Activated CD8-positive, alpha-beta T cell treated with anti-CD3 and anti-CD28 coated beads for 36 hours (primary cell): ENCODE data around the gene GIPR. TPM values are rescaled to one million over a fixed set of nuclear protein-coding genes. Genes with fewer than 3 reads are reported as not detected.

Experiments
- ATAC-seq: fragments of 200-7000 bp; cut with Tn5 transposase; one replicate; pipeline ENCODE4 v1.10.0; 2021; ENCODE audit warnings: mild to moderate bottlenecking, moderate library complexity
- CTCF ChIA-PET: fragments of 350-600 bp; sonication (Branson Sonifier 250); formaldehyde crosslinking; loops from one replicate; lab custom pipeline; 2021; ENCODE audit warnings: antibody characterized with exemption; lab: Charles Lee
- POLR2A ChIA-PET: fragments of 350-600 bp; sonication (Branson Sonifier 250); formaldehyde crosslinking; loops from one replicate; lab custom pipeline; 2021; ENCODE audit warnings: antibody characterized with exemption; lab: Charles Lee
- DNase-seq: peaks from one replicate; pipeline ENCODE4 v3.0.0-alpha.2; 2020
- H3K27ac Mint-ChIP-seq: one replicate; pipeline ENCODE4 v1.8.0; 2021; ENCODE audit warnings: mild to moderate bottlenecking, mixed read lengths
- H3K27me3 Mint-ChIP-seq: one replicate; pipeline ENCODE4 v1.8.0; 2021; ENCODE audit warnings: mixed read lengths
- H3K36me3 Mint-ChIP-seq: one replicate; pipeline ENCODE4 v1.8.0; 2021; ENCODE audit warnings: low read depth, mixed read lengths
- H3K4me1 Mint-ChIP-seq: one replicate; pipeline ENCODE4 v1.8.0; 2021; ENCODE audit warnings: low read depth, mixed read lengths
- H3K4me3 Mint-ChIP-seq: one replicate; pipeline ENCODE4 v1.8.0; 2021; ENCODE audit warnings: mild to moderate bottlenecking, moderate library complexity, mixed read lengths
- H3K9me3 Mint-ChIP-seq: one replicate; pipeline ENCODE4 v1.8.0; 2021; ENCODE audit warnings: mixed read lengths
- intact Hi-C: fragments of 100-400 bp; cut with micrococcal nuclease; formaldehyde crosslinking; loops from one replicate; pipeline ENCODE4 v1.10.0; 2022
- total RNA-seq, 2 experiments: library from RNA; stranded (reverse); gene quantifications; one replicate each; pipeline ENCODE4 v1.2.3, GENCODE V29; 2021
- TF ChIP-seq, protein P1 (sequence below): fragments of 200-600 bp; IDR thresholded peaks from one replicate; pipeline ENCODE4 v1.8.0; 2022; ENCODE audit warnings: antibody characterized with exemption, mild to moderate bottlenecking

Gene GIPR
- total RNA-seq, 2 experiments from 2014 or later: 5.9 to 6.8 TPM

GRCh38 chr19:45643024-45643926 is 24.7 kb upstream of the GIPR start:
- Mint-ChIP-seq H3K27me3 (peaks cover 3% of the 10 kb centered on the region), H3K27ac (peak overlapping the region; percentile 99), H3K9me3 (peaks cover 2% of the 10 kb centered on the region), H3K4me1 (peaks cover 49% of the 10 kb centered on the region), H3K4me3 (peak overlapping the region; percentile 92), H3K36me3 (peaks cover 20% of the 10 kb centered on the region)
- ChIA-PET CTCF (interaction anchor here (0.6 to 4.7 kb wide), 25 partner anchors 14 to 204 kb away, joined by 3 to 29 read pairs (median 5); partner anchors contain the start of genes FBXO46, GIPR, QPCTL and SNRPD2), POLR2A (interaction anchor here (0.6 to 5.8 kb wide), 16 partner anchors 9 to 204 kb away, joined by 3 to 30 read pairs (median 4); partner anchors contain the start of genes OPA3, QPCTL and SNRPD2)
- ATAC-seq: peak; percentile 41
- intact Hi-C loops: loop anchor here (5.0 kb wide), 2 partner anchors 46 to 136 kb away; partner anchors contain the start of gene VASP
- TF ChIP-seq, protein P1, sequence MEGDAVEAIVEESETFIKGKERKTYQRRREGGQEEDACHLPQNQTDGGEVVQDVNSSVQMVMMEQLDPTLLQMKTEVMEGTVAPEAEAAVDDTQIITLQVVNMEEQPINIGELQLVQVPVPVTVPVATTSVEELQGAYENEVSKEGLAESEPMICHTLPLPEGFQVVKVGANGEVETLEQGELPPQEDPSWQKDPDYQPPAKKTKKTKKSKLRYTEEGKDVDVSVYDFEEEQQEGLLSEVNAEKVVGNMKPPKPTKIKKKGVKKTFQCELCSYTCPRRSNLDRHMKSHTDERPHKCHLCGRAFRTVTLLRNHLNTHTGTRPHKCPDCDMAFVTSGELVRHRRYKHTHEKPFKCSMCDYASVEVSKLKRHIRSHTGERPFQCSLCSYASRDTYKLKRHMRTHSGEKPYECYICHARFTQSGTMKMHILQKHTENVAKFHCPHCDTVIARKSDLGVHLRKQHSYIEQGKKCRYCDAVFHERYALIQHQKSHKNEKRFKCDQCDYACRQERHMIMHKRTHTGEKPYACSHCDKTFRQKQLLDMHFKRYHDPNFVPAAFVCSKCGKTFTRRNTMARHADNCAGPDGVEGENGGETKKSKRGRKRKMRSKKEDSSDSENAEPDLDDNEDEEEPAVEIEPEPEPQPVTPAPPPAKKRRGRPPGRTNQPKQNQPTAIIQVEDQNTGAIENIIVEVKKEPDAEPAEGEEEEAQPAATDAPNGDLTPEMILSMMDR: peak; percentile 99
- peak; percentile 97 for DNase-seq

- Mint-ChIP-seq H3K4me3 (peak overlapping the region; percentile 92), H3K36me3 (peaks cover 14% of the 10 kb centered on the region), H3K4me1 (peaks cover 42% of the 10 kb centered on the region), H3K9me3 (peaks cover 2% of the 10 kb centered on the region), H3K27me3 (peaks cover 3% of the 10 kb centered on the region), H3K27ac (no peak overlapping the region)
- DNase-seq: peak; percentile 21
- TF ChIP-seq, protein P1: no peak
- no peak for ATAC-seq
- CTCF ChIA-PET: interaction anchor here (0.6 to 4.7 kb wide), 12 partner anchors 15 to 205 kb away, joined by 3 to 29 read pairs (median 4); no protein-coding TSS in a partner anchor
- intact Hi-C loops: loop anchor here (5.0 kb wide), 2 partner anchors 47 to 137 kb away; partner anchors contain the start of gene VASP
- POLR2A ChIA-PET: interaction anchor here (0.6 to 5.8 kb wide), 6 partner anchors 34 to 124 kb away, joined by 3 to 21 read pairs (median 4); partner anchors contain the start of genes OPA3, QPCTL and SNRPD2
Observed at GRCh38 chr19:45643927-45644771, 23.9 kb upstream of the GIPR start.

DNA sequence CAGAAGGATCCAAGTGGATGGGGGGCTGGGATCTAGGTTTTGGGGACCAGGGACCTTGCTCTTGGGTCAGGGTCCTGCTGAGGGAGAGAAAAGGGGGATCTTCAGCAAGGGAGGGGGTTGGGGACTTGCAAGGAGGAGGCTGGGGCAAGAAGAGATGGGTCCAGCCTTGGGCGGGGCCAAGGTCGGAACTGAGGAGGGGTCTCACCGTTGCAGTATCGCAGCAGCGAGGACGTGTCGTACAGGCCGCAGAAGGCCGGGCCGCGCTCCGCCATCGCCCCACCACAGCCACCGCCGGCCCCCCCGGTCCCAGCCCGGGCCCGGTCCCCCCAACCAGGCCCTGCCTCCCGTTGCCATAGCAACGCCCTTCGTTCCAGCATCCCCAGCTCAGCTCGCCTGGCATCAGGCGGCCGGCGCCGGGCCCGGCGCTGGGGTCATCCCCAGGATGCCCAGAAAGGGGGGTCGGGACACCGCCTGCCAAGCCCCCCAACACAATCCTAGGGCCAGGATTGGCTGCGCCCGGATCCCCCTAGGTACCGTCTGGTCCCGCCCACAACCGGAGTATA is 22.9 kb upstream of the GIPR start:
- CTCF ChIA-PET: interaction anchor here (0.8 to 1.6 kb wide), 5 partner anchors 29 to 60 kb away, joined by 3 to 10 read pairs (median 3); partner anchors contain the start of genes OPA3 and QPCTL
- peaks cover 38% of the 10 kb centered on the region for H3K4me1 Mint-ChIP-seq

More for the DNA sequence above, 22.9 kb upstream of the GIPR start:
- TF ChIP-seq, protein P1: no peak
- DNase-seq (no peak), ATAC-seq (no peak)
- H3K27ac Mint-ChIP-seq: no peak overlapping the region
- peaks cover 3% of the 10 kb centered on the region for H3K27me3 Mint-ChIP-seq
- H3K9me3 Mint-ChIP-seq: peaks cover 2% of the 10 kb centered on the region
- intact Hi-C loops: no loop called here
- peaks cover 11% of the 10 kb centered on the region for H3K36me3 Mint-ChIP-seq
- POLR2A ChIA-PET: interaction anchor here (1.0 to 1.4 kb wide), 7 partner anchors 19 to 149 kb away, joined by 3 to 7 read pairs (median 4); partner anchors contain the start of genes QPCTL and RTN2
- H3K4me3 Mint-ChIP-seq: peak overlapping the region; percentile 74
